ENCODE results near the gene DZIP3.

Gene DZIP3

GRCh38 chr3:108698461-108698860 is 108.9 kb downstream of the DZIP3 start:
- no peak for DNase-seq

- DNase-seq, result no peak
Measured at GRCh38 chr3:108705045-108705444, 115.5 kb downstream of the DZIP3 start.

GRCh38 chr3:108713009-108713516 is 123.5 kb downstream of the DZIP3 start:
- DNase-seq, result no peak

- DNase-seq, result no peak
Measured at GRCh38 chr3:108713816-108714215, 124.3 kb downstream of the DZIP3 start.

GRCh38 chr3:108718454-108718853 is 128.9 kb downstream of the DZIP3 start:
- DNase-seq, result no peak

- DNase-seq, result no peak
Measured at GRCh38 chr3:108719178-108719806, 129.8 kb downstream of the DZIP3 start.

- DNase-seq, result no peak
Measured at GRCh38 chr3:108722724-108723123, 133.2 kb downstream of the DZIP3 start.

GRCh38 chr3:108724101-108724500 is 134.6 kb downstream of the DZIP3 start:
- DNase-seq, result no peak

GRCh38 chr3:108728105-108728504 is 138.6 kb downstream of the DZIP3 start:
- no peak for DNase-seq

GRCh38 chr3:108728934-108729333 is 139.4 kb downstream of the DZIP3 start:
- DNase-seq, result no peak

GRCh38 chr3:108736821-108737220 is 147.3 kb downstream of the DZIP3 start:
- DNase-seq, result no peak

- DNase-seq, result no peak
Measured at GRCh38 chr3:108742929-108743328, 153.4 kb downstream of the DZIP3 start.

Measured in CD4-positive, alpha-beta T cell treated with Interleukin-17A for 4 hours (primary cell).